H1 (cell line): Measurements from ENCODE around the gene CDCA4. TPM values are rescaled to one million over a fixed set of nuclear protein-coding genes. Genes with fewer than 3 reads are reported as not detected.
A peak's percentile ranks its signal among the peaks of the same experiment; 100 is the strongest.

Source experiments
- CTCF ChIA-PET: fragments of 300-600 bp; sonication (Branson Sonifier 250); formaldehyde crosslinking; loops from one replicate; lab custom pipeline; 2021; ENCODE audit not compliant: partially characterized antibody; lab: Charles Lee
- POLR2A ChIA-PET: fragments of 300-600 bp; sonication (Branson Sonifier 250); formaldehyde crosslinking; loops from one replicate; lab custom pipeline; 2021; ENCODE audit warnings: inconsistent platforms; ENCODE audit not compliant: partially characterized antibody; lab: Charles Lee
- DNase-seq, 2 experiments: peaks; one replicate each; pipeline versions ENCODE4 v3.0.0 to v3.0.0-alpha.2; 2010 to 2022; ENCODE audit warnings: low spot score in 2 of 2, low read depth in 1 of 2, mixed read lengths in 1 of 2
- FAIRE-seq: peaks from 2 replicates; lab custom pipeline; 2011; peaks lifted over from hg19 to GRCh38; lab: Jason Lieb, UNC
- H2AFZ ChIP-seq: 2 replicates; pipeline ENCODE4 v1.8.1; 2012; ENCODE audit warnings: low read length, inconsistent platforms
- H2AK5ac ChIP-seq: 2 replicates; pipeline ENCODE4 v1.6.1; 2013; ENCODE audit warnings: low read depth, low read length
- H2BK120ac ChIP-seq: replicated peaks from 2 replicates; pipeline ENCODE3; 2013; ENCODE audit warnings: low read depth, low read length, inconsistent platforms
- H2BK12ac ChIP-seq: 2 replicates; pipeline ENCODE4 v1.6.1; 2013; ENCODE audit warnings: low read depth, low read length
- H2BK15ac ChIP-seq: 2 replicates; pipeline ENCODE4 v1.6.1; 2013; ENCODE audit warnings: low read length
- H2BK20ac ChIP-seq: 2 replicates; pipeline ENCODE4 v1.6.1; 2013; ENCODE audit warnings: low read length
- H2BK5ac ChIP-seq: 2 replicates; pipeline ENCODE4 v1.6.1; 2013; ENCODE audit warnings: low read depth, low read length
- H3K14ac ChIP-seq: 2 replicates; pipeline ENCODE4 v1.6.1; 2013; ENCODE audit warnings: inconsistent platforms; ENCODE audit not compliant: insufficient read length
- H3K18ac ChIP-seq: 2 replicates; pipeline ENCODE4 v1.6.1; 2013; ENCODE audit warnings: low read length; ENCODE audit errors: extremely low read depth
- H3K23ac ChIP-seq: 2 replicates; pipeline ENCODE4 v1.6.1; 2013; ENCODE audit warnings: inconsistent platforms; ENCODE audit not compliant: insufficient read length
- H3K23me2 ChIP-seq: 2 replicates; pipeline ENCODE4 v1.6.1; 2013; ENCODE audit warnings: low read depth, low read length
- H3K27ac ChIP-seq: 2 replicates; pipeline ENCODE4 v1.6.1; 2011; ENCODE audit warnings: low read depth, low read length, inconsistent platforms
- H3K27me3 ChIP-seq, 4 experiments: replicated peaks in 1 of 4; 1 replicate in 1 of 4; 2 replicates in 3 of 4; pipeline versions ENCODE4 v1.6.1 to v1.8.1; 2011 to 2013; ENCODE audit warnings: low read length in 3 of 4, mild to moderate bottlenecking in 3 of 4, inconsistent platforms in 2 of 4, mixed read lengths in 2 of 4, moderate library complexity in 1 of 4; ENCODE audit not compliant: control insufficient read depth in 3 of 4, insufficient read depth in 3 of 4; ENCODE audit errors: extremely low read depth in 1 of 4
- H3K36me3 ChIP-seq, 4 experiments: 2 replicates each; pipeline versions ENCODE4 v1.6.1 to v1.8.1; 2011 to 2013; ENCODE audit warnings: mild to moderate bottlenecking in 4 of 4, low read length in 3 of 4, moderate library complexity in 2 of 4, control low read depth in 1 of 4, inconsistent platforms in 1 of 4; ENCODE audit not compliant: insufficient read depth in 4 of 4, control insufficient read depth in 2 of 4
- H3K4ac ChIP-seq: replicated peaks from 2 replicates; pipeline ENCODE3; 2013; ENCODE audit warnings: low read length, low read depth, mixed read lengths, inconsistent platforms; ENCODE audit not compliant: insufficient read length
- H3K4me1 ChIP-seq, 4 experiments: replicated peaks in 1 of 4; 1 replicate in 1 of 4; 2 replicates in 3 of 4; pipeline versions ENCODE4 v1.6.1 to v1.8.1; 2011 to 2013; ENCODE audit warnings: low read length in 3 of 4, inconsistent platforms in 2 of 4, mixed read lengths in 1 of 4; ENCODE audit not compliant: insufficient read depth in 4 of 4, control insufficient read depth in 3 of 4
- H3K4me2 ChIP-seq, 2 experiments: 2 replicates each; pipeline versions ENCODE4 v1.6.1 to v1.8.1; 2011 to 2013; ENCODE audit warnings: low read depth in 2 of 2, low read length in 2 of 2, control low read depth in 1 of 2, inconsistent platforms in 1 of 2, mild to moderate bottlenecking in 1 of 2; ENCODE audit not compliant: insufficient read depth in 1 of 2
- H3K4me3 ChIP-seq, 4 experiments: fragments of 200-600, 300-600 bp in 1 of 4; sonication (generic), shearing (Covaris generic), sonication (Bioruptor Twin) in 1 of 4; 2 replicates each; pipeline versions ENCODE4 v1.5.1 to v1.8.1; 2011 to 2016; ENCODE audit warnings: low read length in 4 of 4, low read depth in 3 of 4, control low read depth in 2 of 4, inconsistent platforms in 2 of 4, mild to moderate bottlenecking in 2 of 4, mixed read lengths in 1 of 4, moderate library complexity in 1 of 4; ENCODE audit not compliant: insufficient read depth in 2 of 4; ENCODE audit errors: extremely low read depth in 1 of 4
- H3K56ac ChIP-seq: replicated peaks from 2 replicates; pipeline ENCODE3; 2013; ENCODE audit warnings: low read depth, mild to moderate bottlenecking, mixed read lengths, low read length, inconsistent platforms; ENCODE audit not compliant: insufficient read length
- H3K79me1 ChIP-seq: 2 replicates; pipeline ENCODE4 v1.6.1; 2013; ENCODE audit warnings: low read depth, low read length, control low read depth
- H3K79me2 ChIP-seq, 2 experiments: 2 replicates each; pipeline versions ENCODE4 v1.6.1 to v1.8.1; 2012 to 2013; ENCODE audit warnings: low read length in 2 of 2, mild to moderate bottlenecking in 2 of 2, inconsistent platforms in 1 of 2; ENCODE audit not compliant: insufficient read depth in 2 of 2, control insufficient read depth in 1 of 2
- H3K9ac ChIP-seq, 4 experiments: replicated peaks in 1 of 4; 1 replicate in 1 of 4; 2 replicates in 3 of 4; pipeline versions ENCODE4 v1.6.1 to v1.8.1; 2011 to 2013; ENCODE audit warnings: low read depth in 3 of 4, low read length in 3 of 4, control low read depth in 2 of 4, mild to moderate bottlenecking in 2 of 4, moderate library complexity in 2 of 4, inconsistent platforms in 1 of 4; ENCODE audit errors: extremely low read depth in 1 of 4
- H3K9me3 ChIP-seq, 2 experiments: 2 replicates each; pipeline versions ENCODE4 v1.6.1 to v1.8.1; 2012 to 2013; ENCODE audit warnings: mild to moderate bottlenecking in 2 of 2, moderate library complexity in 2 of 2, control low read depth in 1 of 2, inconsistent platforms in 1 of 2, low read depth in 1 of 2, low read length in 1 of 2, mixed read lengths in 1 of 2; ENCODE audit not compliant: insufficient read depth in 2 of 2
- H4K20me1 ChIP-seq, 2 experiments: replicated peaks in 1 of 2; 2 replicates each; pipeline versions ENCODE3 to v1.8.1; 2011 to 2013; ENCODE audit warnings: inconsistent platforms in 2 of 2, low read length in 2 of 2, mild to moderate bottlenecking in 1 of 2; ENCODE audit not compliant: insufficient read depth in 2 of 2, control insufficient read depth in 1 of 2
- H4K5ac ChIP-seq: 2 replicates; pipeline ENCODE4 v1.6.1; 2013; ENCODE audit warnings: low read length, low read depth, mixed read lengths, inconsistent platforms; ENCODE audit not compliant: insufficient read length
- H4K8ac ChIP-seq: 2 replicates; pipeline ENCODE4 v1.8.0; 2013; ENCODE audit warnings: mild to moderate bottlenecking, moderate library complexity, low read length, inconsistent platforms; ENCODE audit not compliant: insufficient read depth; ENCODE audit errors: extremely low read depth
- H4K91ac ChIP-seq: replicated peaks from 2 replicates; pipeline ENCODE3; 2013; ENCODE audit warnings: low read length, mixed read lengths, inconsistent platforms; ENCODE audit not compliant: insufficient read length
- BACH1 ChIP-seq: IDR thresholded peaks from 2 replicates; pipeline ENCODE4 v1.6.1; 2012; ENCODE audit warnings: low read length, improper control_type of control experiment
- CEBPB ChIP-seq: IDR thresholded peaks from 2 replicates; pipeline ENCODE4 v1.6.1; 2012; ENCODE audit warnings: low read depth, low read length
- HDAC6 ChIP-seq: IDR thresholded peaks from one replicate; pipeline ENCODE4 v1.7.1; 2012; ENCODE audit warnings: low read depth, mild to moderate bottlenecking, inconsistent platforms, low read length, moderate library complexity
- POLR2A ChIP-seq, 2 experiments: IDR thresholded peaks; 1 replicate in 1 of 2; 2 replicates in 1 of 2; pipeline ENCODE4 v1.6.1; 2011; ENCODE audit warnings: low read depth in 2 of 2, low read length in 2 of 2, mild to moderate bottlenecking in 2 of 2; ENCODE audit errors: control extremely low read depth in 1 of 2
- RNF2 ChIP-seq: fragments of 200-900, 300-1000 bp; sonication (generic); IDR thresholded peaks from 2 replicates; pipeline ENCODE4 v1.7.1; 2016; ENCODE audit warnings: borderline replicate concordance, low read depth, mild to moderate bottlenecking, antibody characterized with exemption, low read length; ENCODE audit not compliant: poor library complexity, severe bottlenecking; ENCODE audit errors: missing control alignments
- SP1 ChIP-seq: IDR thresholded peaks from 2 replicates; pipeline ENCODE4 v1.6.1; 2011; ENCODE audit warnings: low read depth, low read length
- YY1 ChIP-seq: IDR thresholded peaks from 2 replicates; pipeline ENCODE4 v1.6.1; 2011; ENCODE audit warnings: low read depth, mild to moderate bottlenecking, low read length
- WGBS, 2 experiments: shearing (Covaris generic) in 1 of 2; methylation state at CpG; one replicate each; pipeline versions ENCODE4 v1.1.6 to v1.1.7; 2013 to 2015; ENCODE audit warnings: low lambda C conversion rate in 2 of 2, mixed read lengths in 2 of 2, inconsistent platforms in 1 of 2, low coverage in 1 of 2, missing lambda C conversion rate in 1 of 2; ENCODE audit not compliant: insufficient replicate concordance in 2 of 2, insufficient coverage in 1 of 2, insufficient read length in 1 of 2; ENCODE audit errors: extremely low coverage in 1 of 2, missing lambda C conversion rate in 1 of 2; 5-methylcytosine and 5-hydroxymethylcytosine counted together
- polyA plus RNA-seq, 7 experiments: library from polyadenylated mRNA; depleted of rRNA in 3 of 7; stranded (reverse) in 5 of 7; unstranded in 2 of 7; fragments of >200 nt in 5 of 7; fragments of 200-250 nt in 2 of 7; gene quantifications; 1 replicate in 5 of 7; 2 replicates in 1 of 7; 4 replicates in 1 of 7; pipeline versions ENCODE4 v1.2.1 to v1.2.3, GENCODE V29; 2011 to 2013; ENCODE audit warnings: missing spikeins in 2 of 7, mixed read lengths in 2 of 7
- total RNA-seq: library from RNA; stranded (reverse); fragmentation: NEBNext Ultra II Directional; extraction: Animal tissue kit (Norgen Biotek cat#: 25700); gene quantifications from 2 replicates; pipeline ENCODE4 v1.2.1, GENCODE V29; 2021
- TF ChIP-seq, protein P1 (sequence below): IDR thresholded peaks from 2 replicates; pipeline ENCODE4 v1.6.1; 2011; ENCODE audit warnings: low read depth, mild to moderate bottlenecking, low read length; ENCODE audit not compliant: insufficient read depth

Gene CDCA4
- total and polyA plus RNA-seq, 2 of the 8 experiments (the other 6 are each of a cell fraction or from before 2014, with no cell fraction given): 49.9 to 62.4 TPM

DNA sequence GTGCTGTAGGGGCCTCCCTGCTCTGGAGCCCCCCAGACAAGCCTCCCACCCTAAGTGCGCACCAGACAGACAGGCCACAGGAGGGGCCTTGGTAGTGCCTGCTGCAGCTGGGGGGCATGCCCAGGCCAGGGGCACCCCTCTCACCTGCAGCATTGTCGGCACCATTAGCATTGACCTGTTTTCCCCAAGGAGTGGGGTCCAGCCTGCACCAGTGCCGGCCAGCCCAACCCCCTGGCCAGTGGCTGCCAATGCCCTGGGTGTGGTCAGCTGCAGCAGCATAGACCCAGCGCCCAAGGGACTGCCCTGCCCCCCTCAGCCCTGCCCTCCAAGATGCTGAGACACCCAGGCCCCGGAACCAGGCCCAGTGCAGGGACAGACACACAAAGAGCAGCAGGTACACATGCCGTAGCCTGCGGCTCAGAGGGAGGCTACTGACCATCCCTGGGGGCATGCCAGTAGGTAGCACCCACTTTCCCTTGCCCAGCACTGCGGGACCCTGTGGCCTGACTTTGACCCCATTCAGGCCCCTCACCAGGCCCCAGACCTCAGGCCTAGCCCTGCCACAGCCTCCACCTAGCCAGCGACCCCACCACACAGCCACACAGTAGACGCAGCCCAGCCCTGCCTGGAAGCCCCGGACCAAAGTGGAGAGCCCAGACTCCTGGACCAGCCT is 43.7 kb downstream of the CDCA4 start:
- CTCF ChIA-PET: interaction anchor here (0.8 to 11.5 kb wide), 9 partner anchors 7 to 417 kb away, joined by 3 to 161 read pairs (median 5); partner anchors contain the start of gene CLBA1
- DNase-seq: no peak
- TF ChIP-seq SP1 (no peak), HDAC6 (no peak), RNF2 (no peak), POLR2A (IDR thresholded peaks at IDR 0.05; ENCODE audit: control extremely low read depth in 1 of 2, low read depth in 2 of 2, low read length in 2 of 2) (no peak), CEBPB (no peak), BACH1 (no peak), YY1 (no peak)
- TF ChIP-seq, protein P1, sequence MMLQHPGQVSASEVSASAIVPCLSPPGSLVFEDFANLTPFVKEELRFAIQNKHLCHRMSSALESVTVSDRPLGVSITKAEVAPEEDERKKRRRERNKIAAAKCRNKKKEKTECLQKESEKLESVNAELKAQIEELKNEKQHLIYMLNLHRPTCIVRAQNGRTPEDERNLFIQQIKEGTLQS: no peak

More for the DNA sequence above, 43.7 kb downstream of the CDCA4 start:
- 77% methylated on average over 11 of the region's 11 CpGs; no CpG with 5 or more reads in 1 of the 2 experiments for WGBS, 2 experiments
- Histone ChIP-seq H3K4ac (no peak overlapping the region), H3K18ac (no peak overlapping the region; the same call in 1 of the 2 replicates), H4K5ac (no peak overlapping the region), H2BK120ac (no peak overlapping the region), H3K23ac (no peak overlapping the region), H2AK5ac (no peak overlapping the region), H3K79me2 (no peaks in the 10 kb centered on the region), H2BK15ac (no peak overlapping the region), H3K9ac (no peak overlapping the region), H3K27me3 (peaks cover 18 to 38% (median 31%) of the 10 kb centered on the region in 4 experiments), H3K9me3 (no peaks in the 10 kb centered on the region), H3K56ac (no peak overlapping the region), H3K79me1 (no peaks in the 10 kb centered on the region), H3K4me2 (peak overlapping the region; percentile 60 to 90), H3K4me1 (peaks cover 0 to 11% (median 9%) of the 10 kb centered on the region in 4 experiments; a peak in 5 of 7 replicates), H2BK20ac (no peak overlapping the region), H4K8ac (no peak overlapping the region), H3K23me2 (peaks cover 10% of the 10 kb centered on the region; the same call in 1 of the 2 replicates), H2BK12ac (no peak overlapping the region), H4K20me1 (peaks cover 4 to 13% of the 10 kb centered on the region in 2 experiments), H3K27ac (no peak overlapping the region), H2AFZ (no peak overlapping the region), H3K4me3 (peak overlapping the region in 1 of 4 experiments; percentile 63; a peak in 2 of 8 replicates), H3K14ac (no peak overlapping the region), H3K36me3 (no peaks in the 10 kb centered on the region; a peak in 1 of 8 replicates), H4K91ac (no peak overlapping the region), H2BK5ac (no peak overlapping the region)
- POLR2A ChIA-PET: interaction anchor here (1.1 kb wide), 1 partner anchor 43 kb away, joined by 3 read pairs; no protein-coding TSS in a partner anchor
- FAIRE-seq: no peak
